ENCODE data around the gene MAN1B1.

DNA sequence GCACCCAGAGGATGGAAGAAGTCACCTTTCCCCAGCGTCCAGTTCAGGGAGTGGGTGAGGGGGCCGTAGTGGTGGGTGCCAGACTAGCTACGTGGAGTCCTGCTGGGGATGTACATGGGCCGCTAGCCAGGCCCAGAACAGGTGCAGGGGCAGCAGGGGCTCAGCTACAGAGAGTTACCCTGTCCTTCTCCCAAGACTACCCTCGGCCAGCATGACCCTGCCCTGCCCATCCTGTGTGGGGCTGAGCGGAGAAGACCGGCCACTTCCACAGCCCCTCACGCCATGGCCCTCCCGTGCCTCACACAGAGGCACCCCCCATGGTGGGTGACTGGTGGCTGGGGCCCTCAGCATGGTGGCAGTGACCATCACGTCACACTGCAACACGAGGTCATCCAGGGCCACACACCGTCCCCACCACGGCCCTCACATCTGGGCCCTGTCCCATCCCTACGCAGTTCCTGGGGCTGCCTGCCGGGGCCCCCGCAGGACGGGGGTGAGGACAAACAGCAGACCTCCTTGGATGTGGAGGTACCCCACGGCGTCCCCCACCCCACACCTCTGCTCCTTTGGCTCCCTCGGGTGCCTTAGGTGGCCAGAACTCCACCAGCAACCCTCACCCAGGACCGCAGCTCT lies 28.7 kb downstream of the MAN1B1 start:
- no peak for TF ChIP-seq MAZ (IDR thresholded peaks at IDR 0.05; ENCODE audit: borderline replicate concordance, low read depth, low read length)
- TF ChIP-seq RCOR1 (IDR thresholded peaks at IDR 0.05; ENCODE audit: insufficient replicate concordance, low read length): no peak
- TF ChIP-seq, protein P1, sequence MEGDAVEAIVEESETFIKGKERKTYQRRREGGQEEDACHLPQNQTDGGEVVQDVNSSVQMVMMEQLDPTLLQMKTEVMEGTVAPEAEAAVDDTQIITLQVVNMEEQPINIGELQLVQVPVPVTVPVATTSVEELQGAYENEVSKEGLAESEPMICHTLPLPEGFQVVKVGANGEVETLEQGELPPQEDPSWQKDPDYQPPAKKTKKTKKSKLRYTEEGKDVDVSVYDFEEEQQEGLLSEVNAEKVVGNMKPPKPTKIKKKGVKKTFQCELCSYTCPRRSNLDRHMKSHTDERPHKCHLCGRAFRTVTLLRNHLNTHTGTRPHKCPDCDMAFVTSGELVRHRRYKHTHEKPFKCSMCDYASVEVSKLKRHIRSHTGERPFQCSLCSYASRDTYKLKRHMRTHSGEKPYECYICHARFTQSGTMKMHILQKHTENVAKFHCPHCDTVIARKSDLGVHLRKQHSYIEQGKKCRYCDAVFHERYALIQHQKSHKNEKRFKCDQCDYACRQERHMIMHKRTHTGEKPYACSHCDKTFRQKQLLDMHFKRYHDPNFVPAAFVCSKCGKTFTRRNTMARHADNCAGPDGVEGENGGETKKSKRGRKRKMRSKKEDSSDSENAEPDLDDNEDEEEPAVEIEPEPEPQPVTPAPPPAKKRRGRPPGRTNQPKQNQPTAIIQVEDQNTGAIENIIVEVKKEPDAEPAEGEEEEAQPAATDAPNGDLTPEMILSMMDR (conservative IDR thresholded peaks at IDR 0.05; ENCODE audit: low read depth, low read length): no peak
- TF ChIP-seq POLR2A (IDR thresholded peaks at IDR 0.05; ENCODE audit: low read depth, low read length): no peak
- TF ChIP-seq SMC3 (IDR thresholded peaks at IDR 0.05; ENCODE audit: low read depth, low read length): no peak
- TF ChIP-seq RAD21 (IDR thresholded peaks at IDR 0.05; ENCODE audit: low read length): no peak
- TF ChIP-seq, protein P2, sequence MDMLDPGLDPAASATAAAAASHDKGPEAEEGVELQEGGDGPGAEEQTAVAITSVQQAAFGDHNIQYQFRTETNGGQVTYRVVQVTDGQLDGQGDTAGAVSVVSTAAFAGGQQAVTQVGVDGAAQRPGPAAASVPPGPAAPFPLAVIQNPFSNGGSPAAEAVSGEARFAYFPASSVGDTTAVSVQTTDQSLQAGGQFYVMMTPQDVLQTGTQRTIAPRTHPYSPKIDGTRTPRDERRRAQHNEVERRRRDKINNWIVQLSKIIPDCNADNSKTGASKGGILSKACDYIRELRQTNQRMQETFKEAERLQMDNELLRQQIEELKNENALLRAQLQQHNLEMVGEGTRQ (IDR thresholded peaks at IDR 0.05; ENCODE audit: low read depth, low read length): no peak
- no peak for TF ChIP-seq RFX5 (IDR thresholded peaks at IDR 0.05; ENCODE audit: low read depth, low read length)
- TF ChIP-seq CEBPB (IDR thresholded peaks at IDR 0.05; ENCODE audit: low read depth, low read length): no peak
- no peak for TF ChIP-seq MAFK (IDR thresholded peaks at IDR 0.05; ENCODE audit: low read depth, low read length)
- no peak for TF ChIP-seq BHLHE40 (IDR thresholded peaks at IDR 0.05; ENCODE audit: low read depth, low read length)
